Peyer's patch (tissue), 4 donors: Measurements from ENCODE around the gene USP34.

Source experiments
- POLR2A ChIP-seq, 2 donors: fragments of 450-650 bp; IDR thresholded peaks; one replicate each; pipeline ENCODE4 v1.5.1; 2017; ENCODE audit warnings: antibody characterized with exemption in 2 of 2, mild to moderate bottlenecking in 2 of 2, moderate library complexity in 2 of 2
- TF ChIP-seq, protein P1 (sequence below), 6 experiments: fragments of 450-650 bp in 4 of 6; fragments of 200-600 bp in 2 of 6; sonication (generic) in 1 of 6; IDR thresholded peaks; one replicate each; pipeline ENCODE4 v1.5.1; 2017 to 2019; ENCODE audit warnings: antibody characterized with exemption in 6 of 6, mild to moderate bottlenecking in 3 of 6, moderate library complexity in 1 of 6

DNA sequence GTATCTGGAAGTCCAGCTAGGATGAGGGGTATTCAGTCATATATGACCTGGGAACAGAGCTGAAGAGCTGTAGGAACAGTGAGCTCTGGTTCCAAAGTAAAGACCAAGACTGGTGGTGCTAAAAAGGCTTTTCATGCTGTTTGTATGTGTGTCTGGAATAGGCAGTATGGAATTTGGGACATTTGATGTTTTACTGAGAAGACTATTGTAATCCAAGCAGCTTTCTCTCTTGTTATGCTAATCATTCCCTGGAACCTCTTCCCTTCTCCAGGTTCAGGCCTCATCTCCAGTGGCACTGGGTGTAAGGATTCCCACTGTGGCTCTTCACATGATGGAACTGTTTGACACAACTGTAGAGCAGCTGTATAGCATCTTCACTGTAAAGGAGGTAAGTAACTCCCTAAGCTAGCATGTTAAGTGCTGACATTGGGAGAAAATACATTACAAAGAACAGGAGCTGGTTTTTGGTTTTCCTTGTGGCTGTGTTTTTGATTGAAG lies 285.6 kb downstream of the USP34 start:
- no peak for TF ChIP-seq POLR2A (IDR thresholded peaks at IDR 0.05)
- TF ChIP-seq, protein P1, sequence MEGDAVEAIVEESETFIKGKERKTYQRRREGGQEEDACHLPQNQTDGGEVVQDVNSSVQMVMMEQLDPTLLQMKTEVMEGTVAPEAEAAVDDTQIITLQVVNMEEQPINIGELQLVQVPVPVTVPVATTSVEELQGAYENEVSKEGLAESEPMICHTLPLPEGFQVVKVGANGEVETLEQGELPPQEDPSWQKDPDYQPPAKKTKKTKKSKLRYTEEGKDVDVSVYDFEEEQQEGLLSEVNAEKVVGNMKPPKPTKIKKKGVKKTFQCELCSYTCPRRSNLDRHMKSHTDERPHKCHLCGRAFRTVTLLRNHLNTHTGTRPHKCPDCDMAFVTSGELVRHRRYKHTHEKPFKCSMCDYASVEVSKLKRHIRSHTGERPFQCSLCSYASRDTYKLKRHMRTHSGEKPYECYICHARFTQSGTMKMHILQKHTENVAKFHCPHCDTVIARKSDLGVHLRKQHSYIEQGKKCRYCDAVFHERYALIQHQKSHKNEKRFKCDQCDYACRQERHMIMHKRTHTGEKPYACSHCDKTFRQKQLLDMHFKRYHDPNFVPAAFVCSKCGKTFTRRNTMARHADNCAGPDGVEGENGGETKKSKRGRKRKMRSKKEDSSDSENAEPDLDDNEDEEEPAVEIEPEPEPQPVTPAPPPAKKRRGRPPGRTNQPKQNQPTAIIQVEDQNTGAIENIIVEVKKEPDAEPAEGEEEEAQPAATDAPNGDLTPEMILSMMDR (IDR thresholded peaks at IDR 0.05) = no peak
